Stimulated activated CD8-positive, alpha-beta memory T cell treated with anti-CD3 and anti-CD28 coated beads, Interleukin-4, amount 100 ng/mL, for 4 hours (primary cell): ENCODE measurements around the gene NAALADL2.
"Not testable (repeated sequence)": the region's sequence is repeated elsewhere in the genome, so short reads cannot be mapped to it uniquely, and the experiment has no call there.

Experiments
- DNase-seq, 2 donors: peaks; one replicate each; pipeline ENCODE4 v3.0.0-alpha.2; 2020; ENCODE audit warnings: low read depth in 2 of 2, low spot score in 1 of 2

NAALADL2 gene

DNA sequence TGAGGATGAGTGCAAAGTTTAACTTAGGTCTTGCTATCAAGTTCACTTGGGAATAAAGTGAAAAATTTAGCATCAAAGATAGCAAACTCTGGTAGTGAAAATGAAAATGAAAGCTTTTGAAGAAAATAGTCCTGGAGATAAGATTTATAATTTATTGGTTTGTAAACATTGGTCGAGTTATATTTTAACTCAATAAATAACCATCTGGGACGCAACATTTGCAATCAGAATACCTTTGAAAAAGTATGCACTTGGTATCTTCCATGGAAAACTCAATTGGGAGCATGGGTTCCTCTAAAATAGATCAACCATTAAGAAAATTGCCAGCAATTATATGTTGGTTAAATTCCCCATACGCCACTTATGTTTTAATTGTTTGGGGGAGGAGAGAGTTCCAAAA lies 209.5 kb downstream of the NAALADL2 start:
- no peak for DNase-seq

DNA sequence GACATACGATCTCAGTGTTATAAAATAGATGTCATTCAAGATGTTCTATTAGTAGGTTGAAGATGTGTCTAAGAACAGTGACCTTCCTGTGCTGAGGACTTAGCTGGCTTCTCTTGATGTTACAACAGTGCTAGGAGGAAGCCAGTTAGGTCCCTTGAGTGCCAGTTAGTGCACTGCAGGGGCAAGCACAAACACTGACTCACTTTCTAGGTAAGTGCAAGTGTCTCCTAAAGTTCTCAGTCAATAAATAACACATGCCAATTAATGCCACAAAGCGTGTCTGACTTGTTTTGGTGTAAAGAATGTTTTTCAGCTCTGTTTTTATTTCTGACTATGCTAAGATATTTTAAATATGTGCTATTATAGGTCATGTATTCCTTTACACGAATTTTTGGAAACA lies 211.8 kb downstream of the NAALADL2 start:
- no peak for DNase-seq

DNA sequence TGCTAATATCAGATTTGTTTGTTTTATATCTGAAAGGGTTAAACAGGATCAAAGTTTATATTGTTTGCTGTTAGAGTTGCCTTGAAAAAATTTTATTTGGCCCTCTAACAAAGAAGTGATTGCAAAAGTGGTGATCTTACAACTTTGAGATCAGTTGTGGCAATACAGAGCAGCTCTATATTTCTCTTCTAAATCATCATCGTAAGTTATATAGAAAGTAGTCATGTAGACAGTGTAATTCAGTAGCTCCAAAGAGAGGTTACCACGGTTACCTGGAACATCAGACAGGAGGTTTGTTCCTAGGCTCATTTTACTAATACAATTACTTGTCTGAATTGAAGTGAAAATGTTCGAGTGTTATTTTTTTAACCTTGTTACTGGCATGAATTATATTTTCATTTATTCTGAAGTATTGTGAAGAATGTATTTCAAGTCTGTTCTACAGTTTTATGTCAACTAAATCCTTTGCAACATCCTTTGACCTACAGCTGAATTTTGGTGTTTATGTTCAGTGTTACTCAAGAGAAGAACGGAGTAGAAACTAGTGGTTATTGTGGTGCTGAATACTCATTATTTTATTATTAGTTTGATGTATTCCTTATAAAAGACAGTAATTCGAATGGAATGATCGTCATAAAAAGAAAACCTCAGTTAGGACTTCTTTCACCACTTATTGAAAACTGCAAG lies 214.2 kb downstream of the NAALADL2 start:
- no peak for DNase-seq

DNA sequence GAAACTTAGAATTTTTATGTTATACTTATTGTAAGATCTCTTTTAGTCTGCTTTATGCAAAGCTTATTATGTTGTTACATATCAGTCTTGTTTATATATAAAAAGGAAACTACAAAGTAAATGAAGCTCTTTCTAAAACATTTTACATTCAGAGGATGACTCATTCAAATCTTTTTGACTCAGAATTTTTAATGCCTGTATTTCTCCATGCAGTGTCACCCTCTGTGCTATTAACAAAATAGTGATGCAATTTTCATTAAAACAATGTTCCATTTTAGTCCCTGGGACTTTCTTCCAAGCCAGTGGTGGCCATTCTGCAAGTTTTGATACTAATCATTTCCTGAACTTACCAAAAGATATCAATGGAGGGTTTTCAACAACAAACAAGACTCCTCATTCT lies 216.1 kb downstream of the NAALADL2 start:
- no peak for DNase-seq

DNA sequence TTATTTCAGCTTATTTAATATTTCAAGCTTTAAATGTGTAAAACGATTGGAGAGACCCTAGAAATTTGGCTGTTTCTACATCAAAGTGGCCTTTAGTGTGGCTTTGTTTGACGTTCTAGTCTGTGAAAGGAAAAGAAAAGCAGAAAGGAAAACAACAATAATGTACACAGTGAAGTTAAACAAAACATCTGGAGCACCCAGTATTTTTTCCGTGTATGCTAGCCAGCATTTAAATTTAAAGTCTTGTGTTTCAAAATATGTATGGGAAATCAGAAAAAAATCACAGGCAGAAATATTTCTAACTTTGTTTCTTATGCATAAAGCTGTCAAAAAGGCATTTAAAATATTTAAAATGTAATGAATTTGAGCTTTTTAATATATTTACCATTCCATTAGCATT lies 218.1 kb downstream of the NAALADL2 start:
- no peak for DNase-seq

DNA sequence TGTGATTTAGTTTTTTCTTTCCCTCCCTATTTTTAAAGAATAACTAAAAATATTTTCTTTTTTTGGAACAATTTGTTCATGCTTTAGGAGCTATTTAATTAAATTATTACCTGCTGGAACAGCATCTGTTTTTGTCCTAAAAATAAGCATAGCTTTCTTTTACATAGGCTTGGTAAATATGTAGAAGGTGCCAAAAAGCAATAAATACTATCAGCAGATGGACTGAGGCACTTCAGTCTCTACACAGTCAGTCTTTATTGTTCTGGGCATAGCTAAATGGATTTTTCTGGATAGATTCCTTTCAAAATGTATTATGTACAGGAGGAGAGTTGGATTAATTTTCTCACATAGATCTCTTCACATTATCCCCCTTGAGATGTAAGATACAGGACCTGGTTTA lies 223.5 kb downstream of the NAALADL2 start:
- no peak for DNase-seq

DNA sequence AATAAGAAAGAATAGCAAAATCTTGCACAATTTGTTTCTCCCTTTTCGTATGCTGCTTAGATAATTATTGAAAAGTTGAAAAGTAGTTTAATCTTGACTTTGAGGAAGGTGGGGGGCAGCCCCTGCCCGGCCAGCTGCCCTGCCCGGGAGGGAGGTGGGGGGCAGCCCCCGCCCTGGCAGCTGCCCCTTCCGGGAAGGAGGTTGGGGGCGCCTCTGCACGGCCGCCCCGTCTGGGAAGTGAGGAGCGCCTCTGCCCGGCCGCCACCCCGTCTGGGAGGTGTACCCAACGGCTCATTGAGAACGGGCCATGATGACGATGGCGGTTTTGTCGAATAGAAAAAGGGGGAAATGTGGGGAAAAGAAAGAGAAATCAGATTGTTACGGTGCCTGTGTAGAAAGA lies 228.0 kb downstream of the NAALADL2 start:
- not testable (repeated sequence) for DNase-seq

DNA sequence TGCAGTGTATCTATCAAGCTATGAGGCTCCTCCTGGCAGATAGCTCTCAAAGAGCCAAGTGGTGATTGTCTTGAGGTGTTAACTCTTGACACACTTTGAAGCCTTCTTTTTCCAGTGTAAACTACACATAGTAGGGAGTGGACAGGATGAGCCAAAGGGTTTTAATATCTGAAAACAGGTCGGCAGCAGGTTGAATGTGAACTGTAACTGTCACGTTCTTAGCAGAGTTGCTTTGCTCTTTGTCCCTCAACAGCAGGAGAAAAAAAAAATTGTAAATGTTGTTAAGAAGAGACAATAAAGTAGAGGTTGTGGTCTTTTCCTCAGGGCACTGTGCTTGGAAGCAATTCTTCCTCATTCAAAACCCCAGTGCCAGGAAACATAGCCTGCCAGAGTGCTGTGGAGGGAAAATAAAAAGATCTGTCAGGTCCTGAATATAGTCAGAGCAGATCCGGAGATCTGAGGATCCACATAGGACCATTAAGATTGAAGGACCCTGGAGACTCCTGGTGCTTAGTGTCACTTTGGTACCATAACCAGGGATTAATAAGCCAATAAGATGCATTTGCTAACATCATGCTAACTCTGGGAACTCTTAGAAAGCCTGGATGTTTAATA lies 229.7 kb downstream of the NAALADL2 start:
- DNase-seq = no peak

DNA sequence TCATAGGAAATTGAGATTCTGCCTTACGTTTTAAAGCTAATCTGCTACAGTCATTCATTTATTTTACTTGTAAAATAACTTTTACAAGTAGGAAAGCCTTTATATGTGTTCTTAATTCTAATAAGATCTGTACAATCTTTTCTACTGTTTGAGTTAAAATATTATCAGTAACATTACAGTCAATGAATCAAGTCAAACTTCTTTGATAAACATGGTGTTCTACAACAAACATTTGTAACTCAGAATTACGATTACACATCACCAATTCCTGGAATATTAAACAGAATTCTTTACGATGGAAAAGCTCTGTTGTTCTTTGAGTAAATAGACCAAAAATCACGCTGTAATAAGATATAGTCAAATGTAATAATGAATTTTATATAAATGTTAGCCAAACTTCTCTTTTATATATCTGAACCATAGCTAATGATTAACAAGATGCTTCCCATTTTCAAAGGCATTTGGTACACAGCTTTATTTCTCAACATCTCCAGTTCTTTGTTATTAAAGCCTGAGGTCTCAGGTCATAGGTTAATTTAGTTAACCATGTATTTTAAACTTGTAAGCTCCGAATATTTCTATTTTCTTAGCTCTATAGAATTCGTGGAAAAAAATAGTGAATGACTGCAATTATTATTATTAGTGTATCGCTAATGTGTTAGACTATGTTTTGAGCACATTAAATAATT lies 232.4 kb downstream of the NAALADL2 start:
- no peak for DNase-seq

DNA sequence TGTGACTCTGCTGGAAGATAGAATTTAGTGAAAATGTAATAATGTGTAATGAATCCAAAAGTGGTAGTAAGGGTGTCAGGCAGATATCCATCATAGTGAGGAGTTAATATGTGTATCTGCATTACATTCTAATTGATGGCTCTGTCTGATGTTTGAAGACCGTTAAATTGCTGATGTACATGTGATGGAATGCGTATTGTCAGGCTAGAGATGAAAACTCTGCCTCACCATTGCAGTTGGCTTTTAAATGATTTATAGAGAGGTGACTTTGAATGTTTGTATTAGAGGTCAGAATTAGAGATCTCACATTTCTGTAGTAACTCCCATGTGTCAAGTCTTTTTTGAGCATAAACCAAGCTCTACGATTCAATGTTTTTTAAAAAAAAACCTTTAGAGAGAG lies 234.6 kb downstream of the NAALADL2 start:
- DNase-seq = no peak

DNA sequence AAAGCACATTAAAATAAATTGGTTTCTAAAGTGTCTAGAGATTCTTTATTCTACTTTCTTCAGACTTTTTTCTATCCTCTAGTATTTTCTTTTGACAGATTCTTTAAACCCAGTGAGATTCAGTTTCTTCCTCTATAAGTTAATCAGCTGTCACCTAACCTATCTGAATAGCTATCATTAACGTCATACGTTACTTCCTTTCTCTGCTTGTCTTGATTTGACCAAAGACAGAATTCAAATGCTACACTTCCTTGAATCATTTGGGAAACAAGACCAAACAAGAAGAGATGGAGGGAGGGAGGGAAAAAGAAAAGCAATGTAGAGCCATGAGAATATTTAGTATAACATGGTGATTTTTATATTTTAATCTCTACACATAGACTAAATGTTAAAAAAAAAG lies 235.2 kb downstream of the NAALADL2 start:
- DNase-seq = no peak

DNA sequence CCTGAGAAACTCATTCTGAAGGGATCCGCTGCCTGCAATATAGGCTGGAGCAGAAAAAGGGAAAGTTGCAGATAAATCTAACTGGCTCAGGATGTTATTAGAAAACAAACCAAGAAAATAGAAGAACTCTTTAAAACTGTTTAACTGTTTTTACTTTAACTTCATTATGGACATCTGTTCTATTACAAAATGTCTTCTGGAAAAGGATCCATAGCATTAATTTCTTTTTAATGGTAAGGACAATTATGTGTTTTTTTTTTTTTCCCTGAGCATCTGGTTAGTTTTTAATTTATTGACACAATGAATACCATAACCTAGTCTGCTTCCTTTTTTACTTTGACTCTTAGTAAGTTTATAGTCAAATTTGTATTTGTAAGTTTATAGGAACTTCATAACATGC lies 239.5 kb downstream of the NAALADL2 start:
- DNase-seq = no peak

DNA sequence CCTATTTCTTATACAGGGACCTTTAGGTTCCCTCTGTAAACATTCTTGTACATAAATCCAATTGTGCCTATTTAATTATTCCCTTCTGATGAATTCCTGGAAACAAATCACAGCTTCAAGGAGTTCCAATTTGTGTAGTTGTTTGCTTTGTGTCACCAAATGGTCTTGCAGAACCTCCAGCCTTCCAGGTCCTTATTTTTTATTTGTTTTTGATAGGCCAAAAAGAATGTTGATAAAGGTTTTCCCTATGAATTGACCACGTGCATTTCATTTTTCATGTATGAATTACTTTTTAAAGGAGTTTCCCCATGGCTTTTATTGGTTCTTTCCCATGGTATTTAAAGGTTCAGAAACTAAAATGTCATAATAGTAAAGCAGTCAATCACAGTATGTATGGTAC lies 243.0 kb downstream of the NAALADL2 start:
- no peak for DNase-seq

DNA sequence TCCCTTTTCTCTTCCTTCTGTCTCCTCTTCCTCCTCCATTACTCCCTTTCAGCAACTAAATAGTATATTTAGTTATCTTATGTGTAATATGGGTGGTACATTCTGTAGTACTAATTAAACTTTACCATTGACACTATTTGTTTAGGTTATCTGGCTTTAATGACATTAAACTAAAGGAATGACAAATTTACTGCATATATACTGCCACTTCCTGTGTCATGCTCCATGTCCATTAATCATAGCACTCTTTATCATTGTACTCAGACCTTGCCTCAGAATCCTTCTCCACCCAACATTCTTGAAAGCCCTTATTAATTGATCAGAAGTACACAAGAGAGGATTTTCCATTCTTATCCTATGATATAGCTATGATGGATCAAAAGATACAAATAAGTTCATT lies 244.2 kb downstream of the NAALADL2 start:
- no peak for DNase-seq

DNA sequence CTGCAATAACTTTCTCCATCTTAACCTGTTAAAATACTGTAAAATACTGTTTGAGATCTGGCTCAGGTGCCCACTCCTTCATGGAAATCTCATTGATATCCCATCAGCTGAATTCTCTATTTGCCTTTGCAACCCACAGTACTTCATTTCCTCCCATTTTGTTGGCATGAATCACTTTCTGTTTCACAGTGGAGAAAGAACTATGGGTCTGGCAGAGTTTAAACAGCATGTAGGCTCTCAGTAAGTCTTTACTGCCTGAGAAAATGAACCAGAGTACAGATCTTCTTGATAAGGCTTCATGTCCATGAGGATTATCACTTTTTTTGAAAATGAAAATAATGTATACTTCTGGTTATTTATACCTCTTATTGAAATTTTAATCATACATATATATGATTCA lies 245.9 kb downstream of the NAALADL2 start:
- DNase-seq = no peak

DNA sequence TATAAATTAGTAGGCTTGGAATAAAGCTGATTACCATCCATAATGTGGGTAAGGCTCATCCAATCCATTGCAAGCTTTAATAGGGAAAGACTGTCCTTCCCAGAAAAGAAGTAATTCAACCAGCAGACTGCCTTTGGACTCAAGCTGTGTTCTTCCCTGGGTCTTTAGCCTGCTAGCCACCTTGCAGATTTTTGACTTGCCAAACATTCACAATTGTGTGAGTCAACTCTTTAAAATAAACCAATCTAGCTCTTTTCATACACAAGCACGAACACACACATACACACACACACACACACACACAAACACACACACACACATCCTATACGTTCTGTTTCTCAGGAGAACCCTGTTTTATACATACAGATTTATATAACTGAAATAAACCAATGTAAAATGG lies 248.1 kb downstream of the NAALADL2 start:
- no peak for DNase-seq

DNA sequence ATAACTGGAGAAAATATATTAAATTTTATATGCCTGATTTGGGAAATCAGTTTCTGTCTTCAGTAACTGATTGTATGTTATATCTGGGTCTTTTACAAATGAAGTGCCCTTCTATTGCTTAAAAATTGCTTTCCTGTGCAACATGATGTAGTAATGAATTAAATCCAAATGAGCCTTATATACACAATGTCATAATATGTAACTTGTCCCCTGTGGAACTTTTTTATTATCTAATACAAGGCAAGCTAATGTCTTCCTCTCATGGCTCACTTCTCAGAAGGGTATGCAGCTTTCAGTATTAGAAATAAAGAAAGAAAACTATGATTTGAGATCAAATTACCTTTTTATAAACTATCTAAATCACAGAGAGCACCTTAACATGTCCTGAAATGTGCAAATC lies 248.9 kb downstream of the NAALADL2 start:
- DNase-seq = no peak

DNA sequence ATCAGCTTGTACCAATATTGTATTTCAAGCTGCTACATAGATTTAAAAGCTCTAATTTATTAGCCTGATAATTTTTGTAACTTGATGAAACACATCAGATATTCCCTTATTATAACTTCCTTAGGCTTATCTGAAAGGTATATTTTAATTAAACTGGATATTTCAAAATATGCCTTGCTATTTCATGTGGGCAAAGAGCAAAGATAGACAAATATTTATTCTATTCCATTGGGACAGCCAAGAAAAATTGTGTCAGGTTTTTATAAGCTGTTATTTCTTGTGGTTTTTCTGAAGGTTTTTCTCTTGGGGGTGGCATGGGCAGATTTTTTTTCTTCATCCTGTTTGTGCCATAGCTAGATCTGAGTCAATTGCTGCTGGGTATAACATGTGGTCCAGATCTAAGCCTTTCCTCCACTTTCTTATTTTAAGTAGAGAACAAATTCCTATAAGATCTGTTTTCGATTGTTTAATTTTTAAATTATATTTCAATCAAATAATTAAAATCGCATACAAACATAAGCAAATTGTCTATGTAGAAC lies 249.5 kb downstream of the NAALADL2 start:
- no peak for DNase-seq

DNA sequence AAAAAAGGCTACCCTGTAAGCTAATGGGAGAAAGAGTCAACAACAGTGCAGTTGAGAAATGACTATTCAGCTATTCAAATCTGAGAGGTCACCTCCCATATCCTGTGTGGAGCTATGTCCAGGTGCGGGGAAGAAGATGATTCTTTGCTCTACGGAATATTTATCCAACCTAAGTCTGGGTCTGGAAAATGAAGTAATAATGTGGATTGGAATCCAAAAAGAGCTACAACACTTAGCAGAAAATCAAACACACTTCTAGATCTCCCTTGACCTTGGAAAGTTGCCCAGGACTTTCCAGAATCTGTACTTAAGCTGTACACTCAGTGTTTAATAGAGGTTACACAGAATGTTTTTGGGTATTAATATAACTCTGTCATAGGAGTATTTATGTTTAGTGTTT lies 251.9 kb downstream of the NAALADL2 start:
- no peak for DNase-seq

DNA sequence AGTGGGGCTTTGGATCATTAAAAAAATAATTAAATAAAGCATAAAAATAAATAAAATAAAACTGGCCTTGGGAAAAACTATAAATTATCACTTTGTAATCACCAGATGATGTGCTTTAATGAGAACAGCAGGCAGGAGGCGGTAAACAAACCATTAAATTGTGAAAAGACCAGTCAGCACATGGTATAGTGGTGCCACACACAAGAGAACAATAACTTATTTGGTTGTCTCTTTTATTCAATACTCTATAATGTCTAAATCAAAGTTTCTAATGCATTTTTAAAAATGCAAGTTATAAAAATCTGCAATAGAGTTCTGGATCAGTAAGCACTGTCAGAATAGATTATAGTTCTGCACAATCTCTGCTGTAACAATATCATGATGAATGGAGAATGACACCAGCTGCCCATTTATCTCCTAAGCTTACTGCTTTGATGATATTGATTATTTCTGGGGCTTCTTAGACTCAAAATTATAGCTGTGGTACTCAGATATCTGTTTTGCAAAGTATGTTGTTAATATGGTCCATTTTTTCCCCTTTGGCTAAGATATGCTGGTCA lies 259.3 kb downstream of the NAALADL2 start:
- DNase-seq = no peak

DNA sequence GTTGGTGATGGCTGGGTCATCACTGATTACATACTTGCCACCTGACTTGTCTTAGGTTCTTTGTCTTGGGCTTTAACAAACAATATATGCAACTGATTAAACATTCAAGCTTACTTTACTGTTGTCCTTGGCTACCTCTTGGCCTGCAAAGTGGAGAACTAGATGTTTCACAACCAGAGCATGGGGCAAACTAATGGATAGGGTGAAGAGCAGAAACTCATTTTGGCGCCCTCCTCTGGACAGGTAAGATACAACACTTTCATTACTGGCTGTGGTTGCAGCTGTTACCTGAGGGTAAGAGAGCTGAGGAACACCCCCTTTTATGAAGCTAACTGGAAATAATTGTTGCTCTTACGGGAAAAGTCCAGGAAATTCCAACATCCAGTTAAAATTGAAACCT lies 262.1 kb downstream of the NAALADL2 start:
- DNase-seq = no peak

DNA sequence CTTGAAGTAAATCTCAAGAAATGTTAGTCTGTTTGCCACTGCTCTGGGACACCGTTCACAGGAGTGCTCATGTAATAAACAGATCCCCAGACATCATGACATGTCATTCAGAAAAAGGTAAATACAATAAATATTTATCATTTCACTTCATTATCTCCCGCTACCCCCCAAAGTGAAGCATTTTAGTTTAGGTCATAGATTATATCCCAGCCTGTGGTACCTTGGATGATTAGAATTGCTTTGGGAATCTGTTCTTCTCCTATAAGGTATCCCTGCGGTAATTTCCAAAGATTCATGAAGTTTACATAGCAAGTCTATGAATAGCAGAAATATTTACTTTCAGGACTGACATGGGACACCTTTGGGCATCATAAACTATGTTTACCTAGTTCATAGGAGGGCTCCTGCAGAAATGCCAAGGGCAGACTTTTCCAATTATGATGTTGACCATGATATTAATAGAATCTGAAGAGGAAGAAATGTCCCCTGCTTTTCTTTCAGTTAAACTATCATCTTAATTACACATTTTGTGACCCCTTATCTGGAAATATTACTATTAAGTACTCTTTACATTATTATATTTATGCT lies 268.0 kb downstream of the NAALADL2 start:
- DNase-seq = no peak
